Epithelial cell of esophagus (primary cell): ENCODE measurements around the gene ARID1B.

Source experiments
- DNase-seq: peaks from one replicate; pipeline ENCODE4 v3.0.0; 2010; ENCODE audit warnings: low read depth
- H3K4me3 ChIP-seq: 2 replicates; pipeline ENCODE4 v1.5.1; 2011; ENCODE audit warnings: mild to moderate bottlenecking, low read length, control low read depth
- CTCF ChIP-seq: IDR thresholded peaks from 2 replicates; pipeline ENCODE4 v1.5.1; 2011; ENCODE audit warnings: low read depth, mild to moderate bottlenecking, low read length, control low read depth, inconsistent platforms; ENCODE audit not compliant: insufficient read depth; ENCODE audit errors: missing control alignments

Gene ARID1B

GRCh38 chr6:156804402-156804801 is 27.2 kb downstream of the ARID1B start:
- TF ChIP-seq CTCF: no peak
- no peak overlapping the region for H3K4me3 ChIP-seq
- no peak for DNase-seq

GRCh38 chr6:156806155-156806554 is 29.0 kb downstream of the ARID1B start:
- no peak overlapping the region for H3K4me3 ChIP-seq
- no peak for TF ChIP-seq CTCF
- no peak for DNase-seq

DNA sequence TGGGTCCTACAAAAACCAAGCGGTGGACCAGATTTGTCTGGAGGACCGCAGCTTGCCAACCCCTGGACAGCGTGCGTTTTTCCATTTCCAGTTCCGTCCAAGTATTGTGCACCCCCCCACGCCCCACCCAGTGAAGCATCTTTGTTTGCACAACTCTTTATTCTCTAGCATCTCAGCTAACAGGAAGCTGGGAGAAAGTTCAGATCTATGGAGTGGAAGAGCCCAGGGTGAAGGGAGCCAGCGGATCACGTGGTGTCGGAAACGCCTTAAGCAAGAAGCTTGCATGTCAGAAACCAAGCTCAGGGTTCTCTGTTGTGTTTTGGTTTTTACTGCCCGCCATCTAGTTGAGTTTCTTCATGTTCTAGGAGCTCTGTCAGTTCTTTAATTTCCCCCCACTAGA is 29.9 kb downstream of the ARID1B start:
- TF ChIP-seq CTCF: no peak
- no peak for DNase-seq
- H3K4me3 ChIP-seq: no peak overlapping the region

- no peak overlapping the region for H3K4me3 ChIP-seq
- no peak for DNase-seq
- no peak for TF ChIP-seq CTCF
Observed at GRCh38 chr6:156807795-156808194, 30.6 kb downstream of the ARID1B start.

DNA sequence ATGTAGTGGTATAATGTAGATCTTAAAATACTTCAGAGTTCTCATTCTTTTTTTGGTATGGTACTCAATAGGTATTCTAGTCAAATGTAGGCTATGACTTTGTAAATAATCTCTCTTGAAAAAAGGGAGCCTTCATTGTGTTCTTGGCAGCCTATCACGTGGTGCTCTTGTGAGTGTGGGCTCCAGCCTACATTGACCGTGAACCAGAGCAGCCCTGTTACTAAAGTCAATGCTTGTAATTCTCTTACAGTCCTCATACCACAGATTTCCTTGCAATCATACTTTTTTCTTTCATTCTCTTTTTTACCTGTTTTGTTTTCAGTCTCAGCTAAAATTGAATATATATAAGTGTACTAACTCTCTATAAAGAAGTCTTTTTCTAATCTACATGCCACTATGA is 31.1 kb downstream of the ARID1B start:
- DNase-seq: no peak
- H3K4me3 ChIP-seq: no peak overlapping the region

DNA sequence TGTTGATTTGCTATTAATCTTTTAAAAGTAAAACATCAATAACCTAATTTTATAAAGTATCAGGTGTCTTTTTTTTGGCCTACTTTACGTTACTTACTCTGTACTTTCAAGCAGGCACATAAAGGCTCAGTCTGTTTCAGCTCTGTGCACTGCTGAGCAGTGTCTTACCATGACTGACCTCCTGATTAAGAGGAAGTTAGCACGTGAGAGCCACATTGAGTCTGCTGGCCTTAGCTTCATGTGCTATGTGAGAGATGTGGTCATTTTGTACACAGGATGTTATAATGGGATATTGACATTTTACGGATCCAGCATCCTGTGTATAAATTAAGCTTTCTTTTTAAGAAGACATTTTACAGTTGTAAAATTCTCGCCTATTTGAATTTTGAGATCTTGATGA is 31.9 kb downstream of the ARID1B start:
- TF ChIP-seq CTCF: no peak
- no peak for DNase-seq

More for the DNA sequence above, 31.1 kb downstream of the ARID1B start:
- no peak for TF ChIP-seq CTCF

GRCh38 chr6:156809446-156810178 is 32.4 kb downstream of the ARID1B start:
- H3K4me3 ChIP-seq: no peak overlapping the region
- DNase-seq: no peak
- TF ChIP-seq CTCF: no peak

More for the DNA sequence above, 31.9 kb downstream of the ARID1B start:
- no peak overlapping the region for H3K4me3 ChIP-seq
